Calu3 (cell line): Measurements from ENCODE around the gene NHSL1. TPM values are rescaled to one million over a fixed set of nuclear protein-coding genes. Genes with fewer than 3 reads are reported as not detected.

Source experiments
- BruUV-seq: library from RNA; stranded (reverse); fragments of 400-500 nt; replicated peaks from 2 replicates; lab custom pipeline; 2021; lab: Mats Ljungman, UMichigan
- CTCF ChIA-PET: fragments of 300-600 bp; sonication (Branson Sonifier 250); formaldehyde crosslinking; loops from one replicate; lab custom pipeline; 2022; ENCODE audit warnings: antibody characterized with exemption; lab: Charles Lee
- DNase-seq: peaks from one replicate; pipeline ENCODE4 v3.0.0; 2022
- H3K27ac Mint-ChIP-seq: one replicate; pipeline ENCODE4 v1.8.0; 2022; ENCODE audit warnings: mixed read lengths; ENCODE audit not compliant: unreplicated experiment
- H3K27me3 Mint-ChIP-seq: one replicate; pipeline ENCODE4 v1.8.0; 2022; ENCODE audit warnings: mixed read lengths; ENCODE audit not compliant: unreplicated experiment
- H3K36me3 Mint-ChIP-seq: one replicate; pipeline ENCODE4 v1.8.0; 2022; ENCODE audit warnings: mild to moderate bottlenecking, moderate library complexity, mixed read lengths; ENCODE audit not compliant: insufficient read depth, unreplicated experiment
- H3K4me1 Mint-ChIP-seq: one replicate; pipeline ENCODE4 v1.8.0; 2022; ENCODE audit warnings: mild to moderate bottlenecking, low read depth, mixed read lengths; ENCODE audit not compliant: unreplicated experiment
- H3K4me3 Mint-ChIP-seq: one replicate; pipeline ENCODE4 v1.8.0; 2022; ENCODE audit warnings: mild to moderate bottlenecking, low read depth, moderate library complexity, mixed read lengths; ENCODE audit not compliant: unreplicated experiment
- H3K9me3 Mint-ChIP-seq: one replicate; pipeline ENCODE4 v1.8.0; 2022; ENCODE audit warnings: low read depth, mixed read lengths; ENCODE audit not compliant: unreplicated experiment
- CTCF ChIP-seq: fragments of 200-600 bp; IDR thresholded peaks from one replicate; pipeline ENCODE4 v1.8.0; 2022; ENCODE audit warnings: antibody characterized with exemption; ENCODE audit not compliant: unreplicated experiment
- intact Hi-C: fragments of 100-400 bp; cut with micrococcal nuclease; formaldehyde crosslinking; loops from one replicate; pipeline ENCODE4 v1.10.0; 2022; ENCODE audit not compliant: unreplicated experiment
- total RNA-seq: library from RNA; stranded (reverse); gene quantifications from 2 replicates; pipeline ENCODE4 v1.2.3, GENCODE V29; 2022

NHSL1 gene
- total RNA-seq, 1 experiment from 2014 or later = 26.6 TPM

- no peaks in the 10 kb centered on the region for H3K9me3 Mint-ChIP-seq
- CTCF ChIA-PET = no interaction called here
- BruUV-seq = TSS peak; percentile 16
- H3K4me1 Mint-ChIP-seq = no peaks in the 10 kb centered on the region
- DNase-seq = no peak
- peaks cover 20% of the 10 kb centered on the region for H3K36me3 Mint-ChIP-seq
- intact Hi-C loops = no loop called here
- no peak for TF ChIP-seq CTCF
- H3K27ac Mint-ChIP-seq = no peak overlapping the region
- no peak overlapping the region for H3K4me3 Mint-ChIP-seq
- H3K27me3 Mint-ChIP-seq = no peaks in the 10 kb centered on the region
Observed at GRCh38 chr6:138432063-138432356, 67.3 kb downstream of the NHSL1 start.

- Mint-ChIP-seq H3K4me1 (no peaks in the 10 kb centered on the region), H3K36me3 (peaks cover 20% of the 10 kb centered on the region)
- no TSS peak for BruUV-seq
Observed at GRCh38 chr6:138431256-138432062, 67.8 kb downstream of the NHSL1 start.

GRCh38 chr6:138430361-138431145 lies 68.7 kb downstream of the NHSL1 start:
- no peak for DNase-seq
- H3K27ac Mint-ChIP-seq = no peak overlapping the region
- BruUV-seq = TSS peak; percentile 9
- no peaks in the 10 kb centered on the region for H3K9me3 Mint-ChIP-seq
- H3K36me3 Mint-ChIP-seq = peaks cover 20% of the 10 kb centered on the region
- TF ChIP-seq CTCF = no peak
- no peaks in the 10 kb centered on the region for H3K27me3 Mint-ChIP-seq
- CTCF ChIA-PET = interaction anchor here (0.6 to 1.6 kb wide), 3 partner anchors 25 to 90 kb away, joined by 3 to 6 read pairs (median 3); no protein-coding TSS in a partner anchor
- H3K4me3 Mint-ChIP-seq = no peak overlapping the region
- H3K4me1 Mint-ChIP-seq = no peaks in the 10 kb centered on the region
- intact Hi-C loops = no loop called here

More at GRCh38 chr6:138431256-138432062, 67.8 kb downstream of the NHSL1 start:
- H3K27ac Mint-ChIP-seq = no peak overlapping the region
- CTCF ChIA-PET = interaction anchor here (1.6 kb wide), 1 partner anchor 24 kb away, joined by 3 read pairs; no protein-coding TSS in a partner anchor
- H3K27me3 Mint-ChIP-seq = no peaks in the 10 kb centered on the region
- H3K9me3 Mint-ChIP-seq = no peaks in the 10 kb centered on the region
- intact Hi-C loops = no loop called here
- no peak for TF ChIP-seq CTCF
- no peak for DNase-seq
- H3K4me3 Mint-ChIP-seq = no peak overlapping the region

- Mint-ChIP-seq H3K27me3 (no peaks in the 10 kb centered on the region), H3K4me1 (no peaks in the 10 kb centered on the region), H3K4me3 (no peak overlapping the region), H3K36me3 (peaks cover 21% of the 10 kb centered on the region), H3K9me3 (no peaks in the 10 kb centered on the region), H3K27ac (no peak overlapping the region)
- BruUV-seq = no TSS peak
- intact Hi-C loops = loop anchor here (1.0 to 10.0 kb wide), 3 partner anchors 80 to 345 kb away; partner anchors contain the start of gene CCDC28A
- no peak for TF ChIP-seq CTCF
- no peak for DNase-seq
- CTCF ChIA-PET = interaction anchor here (0.6 to 1.6 kb wide), 3 partner anchors 26 to 91 kb away, joined by 3 to 6 read pairs (median 3); no protein-coding TSS in a partner anchor
Observed at GRCh38 chr6:138429761-138430160, 69.5 kb downstream of the NHSL1 start.
